Vagina (tissue), 2 donors: Measurements from ENCODE around the gene ATRIP. TPM values are rescaled to one million over a fixed set of nuclear protein-coding genes. Genes with fewer than 3 reads are reported as not detected.

Experiments used
- DNase-seq, 2 donors: peaks; one replicate each; pipeline ENCODE4 v3.0.0-alpha.2; 2017; ENCODE audit errors: extremely low spot score in 2 of 2
- H3K27ac ChIP-seq: fragments of 200-600 bp; sonication (generic); one replicate; pipeline ENCODE4 v1.5.1; 2019
- H3K27me3 ChIP-seq: fragments of 200-600 bp; sonication (generic); one replicate; pipeline ENCODE4 v1.5.1; 2019
- H3K36me3 ChIP-seq, 2 donors: fragments of 200-600 bp; sonication (generic); one replicate each; pipeline ENCODE4 v1.5.1; 2017 to 2019
- H3K4me1 ChIP-seq: fragments of 200-600 bp; sonication (generic); one replicate; pipeline ENCODE4 v1.5.1; 2019
- H3K4me3 ChIP-seq, 2 donors: fragments of 200-600 bp; sonication (generic); 1 replicate in 1 of 2; 2 replicates in 1 of 2; pipeline ENCODE4 v1.5.1; 2016 to 2019
- H3K9me3 ChIP-seq: fragments of 200-600 bp; sonication (generic); one replicate; pipeline ENCODE4 v1.5.1; 2019
- CTCF ChIP-seq, 3 experiments: fragments of 450-650 bp in 2 of 3; fragments of 200-600 bp in 1 of 3; sonication (generic) in 1 of 3; IDR thresholded peaks; one replicate each; pipeline ENCODE4 v1.5.1; 2017 to 2019; ENCODE audit warnings: antibody characterized with exemption in 3 of 3, mild to moderate bottlenecking in 2 of 3, moderate library complexity in 2 of 3
- POLR2A ChIP-seq, 2 donors: fragments of 450-650 bp; IDR thresholded peaks; one replicate each; pipeline ENCODE4 v1.6.1; 2017; ENCODE audit warnings: antibody characterized with exemption in 2 of 2, mild to moderate bottlenecking in 2 of 2, moderate library complexity in 2 of 2
- POLR2AphosphoS5 ChIP-seq, 2 donors: sonication (generic); formaldehyde crosslinking; IDR thresholded peaks; one replicate each; pipeline ENCODE4 v1.9.0; 2017; ENCODE audit warnings: antibody characterized with exemption in 2 of 2, mild to moderate bottlenecking in 2 of 2, low read depth in 1 of 2; ENCODE audit not compliant: insufficient read depth in 1 of 2
- intact Hi-C: fragments of 100-400 bp; cut with DNase I; formaldehyde crosslinking; loops from one replicate; pipeline ENCODE4 v1.15.1; 2023
- total RNA-seq: library from RNA; depleted of rRNA; stranded (reverse); fragments of >200 nt; gene quantifications from one replicate; pipeline ENCODE4 v1.2.3, GENCODE V29; 2016

The ATRIP gene
- total RNA-seq, 1 donor from 2014 or later: 13.8 TPM

DNA sequence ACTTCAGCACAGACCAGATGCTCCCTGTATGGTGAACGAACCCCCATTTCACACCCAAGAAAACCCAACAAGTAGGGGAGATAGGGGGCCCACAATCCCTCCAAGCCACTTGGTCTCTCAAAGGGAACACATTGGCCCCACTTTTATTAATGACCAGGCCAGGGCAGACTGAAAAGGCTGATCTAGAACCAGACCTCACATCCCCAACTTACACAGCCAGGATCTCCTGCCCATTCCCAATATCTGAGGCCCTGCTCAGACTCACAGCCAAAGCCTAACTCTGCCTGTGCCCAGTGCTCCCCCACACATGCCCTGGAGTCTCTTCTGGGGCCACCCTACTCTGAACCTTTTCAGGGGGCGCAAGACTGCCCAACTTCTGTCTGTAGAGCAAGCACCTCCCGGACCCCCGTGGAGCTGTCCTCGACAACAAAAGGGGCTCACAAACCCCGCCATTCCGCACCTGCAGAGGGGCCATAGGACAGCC, 18.4 kb upstream of the ATRIP start:
- Histone ChIP-seq H3K27me3 (no peaks in the 10 kb centered on the region), H3K4me1 (peaks cover 89% of the 10 kb centered on the region), H3K4me3 (peak overlapping the region; percentile 79 to 97), H3K9me3 (no peaks in the 10 kb centered on the region), H3K36me3 (peaks cover 0 to 9% of the 10 kb centered on the region in 2 donors), H3K27ac (peak overlapping the region; percentile 85)
- no peak for TF ChIP-seq POLR2A (IDR thresholded peaks at IDR 0.05)
- TF ChIP-seq CTCF (IDR thresholded peaks at IDR 0.05): no peak
- TF ChIP-seq POLR2AphosphoS5 (IDR thresholded peaks at IDR 0.05; ENCODE audit: insufficient read depth in 1 of 2, low read depth in 1 of 2): no peak
- intact Hi-C loops: no loop called here
- no peak for DNase-seq

DNA sequence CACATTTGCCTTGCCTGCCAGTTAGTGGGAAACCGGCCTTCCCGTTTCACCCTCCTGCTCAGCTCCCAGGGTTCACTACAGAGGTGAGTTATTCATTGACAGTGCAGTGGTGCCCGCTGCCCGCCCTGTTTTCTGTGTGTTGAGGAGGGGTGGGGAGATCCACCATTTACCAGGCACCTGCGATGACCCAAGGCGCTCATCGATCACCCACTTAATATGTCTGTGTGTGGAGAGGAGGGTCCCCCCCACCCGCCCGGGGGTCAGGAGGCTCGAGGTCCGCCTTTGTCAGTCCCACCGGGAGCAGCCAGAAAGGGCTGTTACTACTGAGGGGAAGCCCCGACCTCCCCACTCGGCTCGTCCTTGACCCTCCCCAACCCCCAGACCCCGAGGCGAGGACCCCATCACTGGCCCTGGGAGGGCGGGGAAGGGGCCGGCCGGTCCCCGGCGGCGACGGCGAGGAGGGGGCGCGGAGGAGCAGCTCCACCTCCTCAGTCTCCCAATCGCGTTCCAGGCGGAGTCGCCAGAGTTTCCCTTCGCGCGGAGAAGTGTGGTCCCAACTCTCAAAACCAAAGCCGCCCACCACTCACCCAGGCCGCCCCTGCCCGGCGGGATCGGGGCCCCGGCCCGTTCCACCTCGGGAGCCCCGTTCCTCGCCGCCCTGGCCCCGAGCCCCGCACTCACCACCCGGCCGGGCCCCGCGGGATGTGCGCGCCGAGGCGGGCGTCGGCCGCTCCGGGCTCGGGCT, 17.8 kb upstream of the ATRIP start:
- Histone ChIP-seq H3K4me1 (peaks cover 89% of the 10 kb centered on the region), H3K36me3 (peaks cover 0 to 3% of the 10 kb centered on the region in 2 donors), H3K9me3 (no peaks in the 10 kb centered on the region), H3K27ac (peak overlapping the region; percentile 85), H3K4me3 (peak overlapping the region; percentile 79 to 97), H3K27me3 (no peaks in the 10 kb centered on the region)
- intact Hi-C loops: no loop called here
- TF ChIP-seq CTCF (IDR thresholded peaks at IDR 0.05): no peak
- peak in 1 of 2 donors; percentile 43 for TF ChIP-seq POLR2A (IDR thresholded peaks at IDR 0.05)
- TF ChIP-seq POLR2AphosphoS5 (IDR thresholded peaks at IDR 0.05; ENCODE audit: insufficient read depth in 1 of 2, low read depth in 1 of 2): peak in 1 of 2 donors; percentile 65
- no peak for DNase-seq

DNA sequence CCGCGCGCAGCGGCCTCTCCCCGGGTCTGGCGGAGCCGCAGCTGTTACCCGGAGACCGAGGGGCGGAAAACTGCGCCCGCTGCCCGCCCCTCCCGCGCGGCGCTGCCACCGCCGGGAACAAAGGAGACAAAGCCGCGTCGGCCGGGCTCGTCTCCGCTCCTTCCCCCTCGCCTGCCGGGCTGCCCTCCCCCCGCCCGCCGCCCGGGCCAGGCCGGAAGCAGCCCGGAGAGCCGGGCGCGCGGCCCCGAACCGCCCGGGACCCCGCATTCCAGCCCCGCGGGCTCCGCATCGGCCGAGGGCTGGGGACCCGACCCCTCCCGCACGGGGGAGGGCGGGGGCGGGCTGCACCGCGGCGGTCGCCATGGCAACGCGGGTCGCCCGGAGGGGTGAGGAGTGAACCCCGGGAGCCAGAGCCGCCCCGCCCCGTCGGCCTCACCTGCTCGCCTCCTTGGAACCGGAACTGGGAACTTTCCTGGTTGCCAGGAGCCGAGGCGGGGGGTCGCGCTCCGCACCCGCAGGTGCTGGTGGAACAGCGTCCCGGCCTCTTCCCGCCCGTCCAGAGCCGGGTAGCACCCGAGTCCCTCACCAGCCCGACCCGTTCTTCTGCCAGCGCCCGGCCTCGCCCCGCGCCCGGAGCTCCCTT, 17.1 kb upstream of the ATRIP start:
- peak overlapping the region; percentile 85 for H3K27ac ChIP-seq
- peaks cover 89% of the 10 kb centered on the region for H3K4me1 ChIP-seq
- H3K36me3 ChIP-seq: no peaks in the 10 kb centered on the region
- H3K9me3 ChIP-seq: no peaks in the 10 kb centered on the region
- TF ChIP-seq POLR2A (IDR thresholded peaks at IDR 0.05) (no peak), POLR2AphosphoS5 (IDR thresholded peaks at IDR 0.05; ENCODE audit: insufficient read depth in 1 of 2, low read depth in 1 of 2) (no peak), CTCF (IDR thresholded peaks at IDR 0.05) (no peak)
- H3K27me3 ChIP-seq: no peaks in the 10 kb centered on the region
- DNase-seq: no peak
- intact Hi-C loops: no loop called here
- H3K4me3 ChIP-seq: peak overlapping the region; percentile 79 to 97

GRCh38 chr3:48429960-48430707, 16.4 kb upstream of the ATRIP start, which contains the start of gene PLXNB1:
TSS of gene PLXNB1 (minus strand) at chr3:48430086. CDS start at chr3:48424611, 5,475 bp downstream.
- peak in 1 of 2 donors; percentile 97 for DNase-seq
- no peaks in the 10 kb centered on the region for H3K27me3 ChIP-seq
- H3K4me3 ChIP-seq: peak within 1 kb of the TSS; percentile 79 to 97
- H3K27ac ChIP-seq: peak within 1 kb of the TSS; percentile 85
- intact Hi-C loops: loop anchor here (10.0 kb wide), 1 partner anchor 155 kb away; no protein-coding TSS in a partner anchor
- H3K9me3 ChIP-seq: no peaks in the 10 kb centered on the region
- no peaks in the 10 kb centered on the region for H3K36me3 ChIP-seq
- peaks cover 89% of the 10 kb centered on the region for H3K4me1 ChIP-seq
- peak in 1 of 2 donors; percentile 31 for TF ChIP-seq POLR2A (IDR thresholded peaks at IDR 0.05)
- peak; percentile 30 to 73 for TF ChIP-seq POLR2AphosphoS5 (IDR thresholded peaks at IDR 0.05; ENCODE audit: insufficient read depth in 1 of 2, low read depth in 1 of 2)
- no peak for TF ChIP-seq CTCF (IDR thresholded peaks at IDR 0.05)
